GM13977 (cell line): Measurements from ENCODE around the gene TM2D1.

Experiments used
- DNase-seq: peaks from one replicate; pipeline ENCODE4 v3.0.0; 2012; ENCODE audit warnings: low spot score
- in situ Hi-C: fragments of 300-500 bp; cut with MboI; formaldehyde crosslinking; loops from one replicate; pipeline ENCODE4 v1.12.0; 2022; ENCODE audit warnings: low sequenced_read_pairs, low pct_unique_long_range_greater_than_20kb, mixed read lengths, inconsistent platforms; ENCODE audit not compliant: unreplicated experiment
- TF ChIP-seq, protein P1 (sequence below): IDR thresholded peaks from 2 replicates; pipeline ENCODE4 v1.5.1; 2012; ENCODE audit warnings: mild to moderate bottlenecking, control low read depth; ENCODE audit not compliant: insufficient read depth; ENCODE audit errors: extremely low read depth, missing control alignments

Gene TM2D1

DNA sequence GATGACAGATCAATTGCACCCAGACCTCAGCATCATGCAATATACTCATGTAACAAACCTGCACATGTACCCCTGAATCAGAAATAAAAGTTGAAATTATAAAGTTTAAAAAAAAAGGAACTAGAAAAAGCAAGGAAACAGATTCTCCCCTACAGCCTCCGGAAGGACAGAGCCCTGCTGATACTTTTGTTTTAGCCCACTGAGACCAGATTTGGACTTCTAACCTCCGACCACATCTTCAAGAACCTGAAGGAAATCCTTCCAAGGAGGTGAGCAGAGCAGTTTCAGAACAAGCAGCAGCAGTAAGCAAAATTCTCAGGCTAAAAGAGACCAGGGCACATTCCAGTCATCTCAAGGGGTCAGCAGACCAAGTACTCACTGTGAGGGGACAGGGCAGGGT is 54.5 kb downstream of the TM2D1 start:
- TF ChIP-seq, protein P1, sequence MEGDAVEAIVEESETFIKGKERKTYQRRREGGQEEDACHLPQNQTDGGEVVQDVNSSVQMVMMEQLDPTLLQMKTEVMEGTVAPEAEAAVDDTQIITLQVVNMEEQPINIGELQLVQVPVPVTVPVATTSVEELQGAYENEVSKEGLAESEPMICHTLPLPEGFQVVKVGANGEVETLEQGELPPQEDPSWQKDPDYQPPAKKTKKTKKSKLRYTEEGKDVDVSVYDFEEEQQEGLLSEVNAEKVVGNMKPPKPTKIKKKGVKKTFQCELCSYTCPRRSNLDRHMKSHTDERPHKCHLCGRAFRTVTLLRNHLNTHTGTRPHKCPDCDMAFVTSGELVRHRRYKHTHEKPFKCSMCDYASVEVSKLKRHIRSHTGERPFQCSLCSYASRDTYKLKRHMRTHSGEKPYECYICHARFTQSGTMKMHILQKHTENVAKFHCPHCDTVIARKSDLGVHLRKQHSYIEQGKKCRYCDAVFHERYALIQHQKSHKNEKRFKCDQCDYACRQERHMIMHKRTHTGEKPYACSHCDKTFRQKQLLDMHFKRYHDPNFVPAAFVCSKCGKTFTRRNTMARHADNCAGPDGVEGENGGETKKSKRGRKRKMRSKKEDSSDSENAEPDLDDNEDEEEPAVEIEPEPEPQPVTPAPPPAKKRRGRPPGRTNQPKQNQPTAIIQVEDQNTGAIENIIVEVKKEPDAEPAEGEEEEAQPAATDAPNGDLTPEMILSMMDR = no peak
- no peak for DNase-seq
- in situ Hi-C loops = no loop called here

DNA sequence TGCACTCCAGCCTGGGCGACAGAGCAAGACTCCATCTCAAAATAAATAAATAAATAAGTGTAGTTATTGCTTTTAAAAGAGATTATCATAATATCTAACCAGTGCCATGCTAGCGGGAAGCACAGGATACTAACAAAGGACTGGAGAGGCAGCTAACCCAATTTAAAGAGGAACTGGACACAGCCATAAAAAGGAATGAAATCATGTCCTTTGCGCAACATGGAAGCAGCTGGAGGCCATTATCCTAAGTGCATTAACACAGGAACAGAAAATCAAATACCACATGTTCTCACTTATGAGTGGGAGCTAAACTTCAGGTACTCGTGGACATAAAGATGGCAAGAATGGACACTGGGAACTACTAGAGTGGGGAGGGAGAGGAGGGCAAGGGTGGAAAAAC is 54.9 kb downstream of the TM2D1 start:
- no peak for DNase-seq

DNA sequence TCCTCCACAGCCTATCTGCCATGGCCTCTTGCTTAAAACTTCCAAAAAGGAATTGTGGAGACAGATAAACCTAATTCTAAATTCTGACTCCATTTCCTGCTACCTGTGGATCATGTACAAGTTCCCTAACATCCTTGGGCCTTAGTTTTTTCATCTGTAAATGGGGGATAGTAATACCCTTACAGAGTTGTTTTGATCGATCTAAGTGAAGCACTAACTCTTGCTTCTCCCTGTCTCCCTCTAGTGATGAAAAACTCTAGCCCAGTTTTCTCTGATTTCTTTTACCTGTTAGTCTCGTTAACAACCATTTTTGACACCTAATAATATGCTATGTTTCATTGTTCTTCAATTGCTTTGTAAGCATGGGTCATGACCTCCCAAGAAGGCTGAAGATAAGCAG is 65.9 kb downstream of the TM2D1 start:
- DNase-seq = no peak
- TF ChIP-seq, protein P1 = peak; percentile 17
- in situ Hi-C loops = no loop called here

More for the DNA sequence above, 54.9 kb downstream of the TM2D1 start:
- TF ChIP-seq, protein P1 = no peak
- in situ Hi-C loops = no loop called here

DNA sequence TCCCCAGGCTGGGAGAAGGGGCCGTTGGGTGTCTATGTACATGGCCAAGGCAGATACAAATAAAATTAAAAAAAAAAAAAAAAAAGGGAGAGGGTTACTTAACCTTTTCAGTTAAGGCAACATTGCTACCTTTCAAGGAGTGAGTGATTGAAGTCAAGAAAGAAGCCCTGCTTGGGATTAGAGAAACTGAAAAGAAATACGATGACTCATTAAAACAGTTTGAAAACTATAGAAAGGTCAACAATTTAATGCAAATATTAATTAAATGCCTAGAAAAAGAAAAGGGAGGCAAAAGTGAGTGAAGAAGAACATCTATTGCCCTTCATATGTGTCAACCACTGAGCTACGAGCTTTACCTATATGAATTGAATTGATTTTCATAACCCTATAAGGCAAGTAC is 69.5 kb downstream of the TM2D1 start:
- in situ Hi-C loops = no loop called here
- no peak for DNase-seq
- TF ChIP-seq, protein P1 = no peak

DNA sequence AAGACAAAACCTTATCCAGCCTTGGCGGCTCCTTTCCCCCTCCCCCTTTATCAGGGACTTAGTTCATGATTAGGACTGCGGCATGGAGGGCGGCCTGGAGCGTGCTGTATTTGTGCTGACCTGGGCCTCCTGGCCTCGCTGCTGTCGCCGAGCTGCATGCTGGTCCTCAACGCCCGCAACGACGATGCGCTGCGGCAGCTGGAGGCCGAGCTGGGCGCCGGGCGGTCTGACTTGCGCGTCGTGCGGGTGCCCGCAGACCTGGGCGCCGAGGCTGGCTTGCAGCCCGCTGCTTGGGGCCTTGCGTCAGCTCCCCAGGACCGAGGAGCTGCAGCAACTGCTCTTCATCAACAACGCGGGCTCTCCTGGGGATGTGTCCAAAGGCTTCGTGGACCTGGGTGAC is 70.9 kb downstream of the TM2D1 start:
- in situ Hi-C loops = no loop called here
- TF ChIP-seq, protein P1 = no peak
- DNase-seq = no peak

DNA sequence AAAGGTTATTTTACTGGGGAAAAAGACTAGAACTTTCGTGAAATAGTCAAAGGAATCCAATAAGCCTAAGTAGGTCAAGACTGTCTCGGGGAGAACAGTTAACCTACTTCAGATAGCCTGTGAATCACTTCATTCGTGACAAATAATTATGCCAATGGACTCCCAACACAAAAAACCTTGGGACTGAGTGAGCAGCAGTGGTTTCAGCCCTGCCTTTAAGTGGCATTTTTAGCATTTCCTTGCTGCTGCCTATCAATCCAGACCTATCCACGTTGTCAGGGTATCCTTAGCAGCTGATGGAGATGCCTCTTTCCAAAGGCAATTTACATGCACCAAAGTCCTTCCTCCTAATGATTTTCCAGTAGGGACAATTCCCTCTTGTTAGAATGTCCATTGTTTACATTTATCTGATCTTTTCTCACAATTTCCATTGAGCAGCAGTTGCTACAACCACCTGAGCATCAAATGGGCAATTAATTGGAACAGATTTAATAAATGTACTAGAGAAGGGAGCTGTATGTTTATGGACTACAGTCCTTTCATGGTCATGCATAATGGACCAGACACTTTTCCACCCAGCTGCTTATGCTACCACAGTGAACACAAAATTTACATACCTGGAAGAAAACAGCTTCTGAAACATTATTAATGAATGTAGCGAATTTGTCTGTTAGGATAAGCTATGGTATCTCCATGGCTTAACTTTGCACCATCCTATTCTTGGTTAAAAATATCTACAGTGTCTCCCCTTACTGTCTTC is 75.8 kb downstream of the TM2D1 start:
- TF ChIP-seq, protein P1 = no peak
- DNase-seq = no peak
- in situ Hi-C loops = no loop called here
